ENCODE data around the gene TNRC18. TPM values are rescaled to one million over a fixed set of nuclear protein-coding genes. Genes with fewer than 3 reads are reported as not detected.
"Not testable (repeated sequence)": the region's sequence is repeated elsewhere in the genome, so short reads cannot be mapped to it uniquely, and the experiment has no call there.

TNRC18 gene
- total RNA-seq, 2 experiments from 2014 or later, result 36.0 to 43.8 TPM

DNA sequence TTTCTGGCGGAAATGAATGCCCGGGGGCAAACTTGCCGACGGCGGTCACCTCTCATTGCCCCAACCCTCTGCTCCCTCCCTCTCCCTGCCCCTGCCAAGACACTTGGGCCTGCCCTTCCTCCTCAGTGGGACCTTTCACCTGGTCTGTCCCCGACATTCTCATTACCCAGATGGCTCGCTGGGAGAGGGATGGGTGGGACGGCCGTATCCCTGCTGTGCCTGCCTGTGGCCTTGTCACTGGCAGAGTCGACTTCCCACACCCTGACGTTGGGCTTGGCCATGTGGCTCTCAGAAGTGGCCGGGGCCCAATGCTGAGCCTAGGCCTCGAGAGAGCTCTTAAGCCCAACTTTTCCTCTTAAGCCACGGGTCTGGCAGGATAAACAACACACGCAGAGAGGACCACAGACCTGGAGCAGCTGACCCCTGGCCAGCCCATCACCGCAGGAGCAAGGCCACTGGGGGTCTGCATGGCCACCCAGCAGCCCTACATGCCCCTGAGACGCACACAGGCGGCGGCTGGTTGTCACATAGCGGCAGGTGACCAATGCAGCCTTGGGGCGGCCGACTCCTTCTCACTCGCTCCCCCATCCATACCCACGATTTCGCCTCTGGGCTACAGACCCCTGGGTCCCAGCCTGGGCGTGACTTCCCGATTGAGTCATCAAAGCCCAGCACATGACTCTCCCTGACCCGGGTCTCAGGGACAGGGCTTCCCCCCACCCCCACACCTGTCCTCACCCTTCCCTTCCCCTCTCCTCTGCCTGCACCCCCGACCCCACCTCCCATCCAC is 100.8 kb downstream of the TNRC18 start:
- CTCF ChIA-PET, result no interaction called here
- intact Hi-C loops (cut with micrococcal nuclease), result no loop called here
- DNase-seq, result no peak

DNA sequence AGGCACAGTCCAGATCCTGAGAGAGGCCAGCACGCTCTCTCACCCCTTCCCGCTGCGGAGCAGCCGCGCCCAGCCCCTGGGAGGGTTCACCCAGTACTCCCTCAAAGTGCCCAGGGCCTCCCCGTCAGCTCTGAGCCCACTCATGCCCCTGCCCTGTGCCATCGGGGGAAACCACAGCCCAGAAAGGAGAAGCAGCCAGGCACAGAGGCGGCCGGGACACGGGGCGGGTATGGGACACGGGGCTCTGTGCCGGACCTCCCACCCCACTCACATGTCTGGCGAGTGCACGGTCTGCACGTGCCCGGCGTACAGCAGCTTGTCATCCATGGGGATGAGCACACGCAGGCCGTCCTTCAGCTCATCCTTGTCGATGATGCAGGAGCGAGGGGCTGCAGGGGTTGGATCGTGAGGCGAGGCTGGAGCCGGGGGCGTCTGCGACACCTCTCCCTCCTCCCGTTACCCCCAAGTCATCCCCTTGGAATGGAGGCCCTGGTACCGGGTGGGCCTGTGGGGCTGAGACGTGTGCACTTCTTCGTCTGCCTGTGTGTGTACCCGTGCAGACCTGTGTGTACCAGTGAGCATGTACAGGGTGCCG is 102.7 kb downstream of the TNRC18 start:
- Mint-ChIP-seq H3K4me1 (ENCODE audit: low read depth) (no peaks in the 10 kb centered on the region), H3K36me3 (ENCODE audit: low read depth) (peaks cover 55% of the 10 kb centered on the region), H3K4me3 (no peak overlapping the region), H3K9me3 (peaks cover 22% of the 10 kb centered on the region), H3K27ac (no peak overlapping the region), H3K27me3 (ENCODE audit: low read depth) (no peaks in the 10 kb centered on the region)
- CTCF ChIA-PET, result no interaction called here
- intact Hi-C loops (cut with micrococcal nuclease), result no loop called here
- no peak for DNase-seq

More for the DNA sequence above, 100.8 kb downstream of the TNRC18 start:
- Mint-ChIP-seq H3K27me3 (ENCODE audit: low read depth) (no peaks in the 10 kb centered on the region), H3K4me3 (no peak overlapping the region), H3K4me1 (ENCODE audit: low read depth) (no peaks in the 10 kb centered on the region), H3K27ac (no peak overlapping the region), H3K36me3 (ENCODE audit: low read depth) (peaks cover 49% of the 10 kb centered on the region), H3K9me3 (peaks cover 22% of the 10 kb centered on the region)

DNA sequence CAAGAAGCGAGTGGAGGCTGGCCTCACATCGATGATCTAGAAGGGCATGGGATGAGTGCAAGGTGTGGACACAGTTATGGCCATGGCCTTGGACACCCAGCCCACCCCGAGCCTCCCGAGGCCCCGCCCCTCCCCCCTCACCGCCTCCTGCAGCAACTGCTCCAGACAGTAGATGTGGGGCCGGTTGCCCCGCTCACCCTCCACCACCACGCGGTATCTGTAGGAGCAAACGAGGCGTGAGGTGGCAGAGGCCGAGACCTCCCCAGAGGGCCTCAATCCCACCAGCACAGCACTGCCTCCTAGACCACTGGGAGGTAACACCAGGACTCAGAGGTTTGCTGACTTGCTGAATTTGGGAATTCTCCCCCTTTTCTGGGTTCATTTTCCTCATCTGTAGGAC is 103.2 kb downstream of the TNRC18 start:
- Mint-ChIP-seq H3K9me3 (peaks cover 22% of the 10 kb centered on the region), H3K27me3 (ENCODE audit: low read depth) (no peaks in the 10 kb centered on the region), H3K4me3 (no peak overlapping the region), H3K27ac (no peak overlapping the region), H3K4me1 (ENCODE audit: low read depth) (no peaks in the 10 kb centered on the region), H3K36me3 (ENCODE audit: low read depth) (peaks cover 59% of the 10 kb centered on the region)
- no peak for DNase-seq
- intact Hi-C loops (cut with micrococcal nuclease), result no loop called here
- CTCF ChIA-PET, result no interaction called here

DNA sequence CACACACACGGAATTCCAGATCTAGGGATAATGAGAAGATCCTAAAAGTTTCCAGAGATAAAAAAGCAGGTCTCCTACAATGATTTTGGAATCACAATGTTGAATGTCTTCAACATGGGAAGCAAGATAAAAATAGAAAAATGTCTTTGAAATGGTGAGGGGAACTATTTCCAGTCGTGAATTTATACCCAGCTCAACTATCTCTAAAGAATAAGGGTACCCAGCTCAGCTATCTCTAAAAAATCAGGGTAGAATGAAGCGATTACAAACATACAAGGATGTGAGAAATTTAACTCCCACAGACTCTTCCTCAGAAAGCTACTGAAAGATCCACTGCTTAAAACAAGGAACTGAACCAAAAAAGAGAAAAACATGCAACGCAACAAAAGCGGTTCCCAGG is 105.0 kb downstream of the TNRC18 start:
- intact Hi-C loops (cut with micrococcal nuclease); H3K4me3 Mint-ChIP-seq; DNase-seq; H3K27me3 Mint-ChIP-seq (ENCODE audit: low read depth); CTCF ChIA-PET; H3K4me1 Mint-ChIP-seq (ENCODE audit: low read depth); H3K27ac Mint-ChIP-seq: not testable (repeated sequence)
- Mint-ChIP-seq H3K9me3 (peaks cover 22% of the 10 kb centered on the region), H3K36me3 (ENCODE audit: low read depth) (peaks cover 59% of the 10 kb centered on the region)

DNA sequence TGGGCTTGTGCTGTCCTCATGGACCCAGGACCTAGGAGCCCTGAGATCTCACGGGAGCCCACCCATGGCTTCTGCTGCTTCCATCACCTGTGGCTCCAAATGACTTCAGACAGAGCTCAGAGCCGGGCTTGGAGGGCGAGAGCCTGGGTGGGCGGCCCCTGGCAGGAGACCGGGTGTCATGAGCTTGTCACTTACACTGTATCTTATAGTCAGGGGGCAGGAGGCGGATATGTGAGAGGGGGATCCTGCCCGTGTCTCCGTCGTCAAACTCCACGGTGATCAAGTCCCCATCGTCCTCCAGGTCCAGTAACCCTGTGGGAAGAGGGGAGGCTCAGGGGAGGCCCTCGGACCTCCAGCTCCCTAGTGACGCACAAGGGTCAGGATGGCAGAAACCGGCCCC is 107.9 kb downstream of the TNRC18 start:
- H3K27me3 Mint-ChIP-seq (ENCODE audit: low read depth), result no peaks in the 10 kb centered on the region
- H3K36me3 Mint-ChIP-seq (ENCODE audit: low read depth), result peaks cover 52% of the 10 kb centered on the region
- no peak for DNase-seq
- no peak overlapping the region for H3K4me3 Mint-ChIP-seq
- CTCF ChIA-PET, result interaction anchor here (1.2 kb wide), 1 partner anchor 50 kb away, joined by 3 read pairs; no protein-coding TSS in a partner anchor
- H3K4me1 Mint-ChIP-seq (ENCODE audit: low read depth), result no peaks in the 10 kb centered on the region
- H3K9me3 Mint-ChIP-seq, result peaks cover 22% of the 10 kb centered on the region
- no peak overlapping the region for H3K27ac Mint-ChIP-seq
- intact Hi-C loops (cut with micrococcal nuclease), result no loop called here

DNA sequence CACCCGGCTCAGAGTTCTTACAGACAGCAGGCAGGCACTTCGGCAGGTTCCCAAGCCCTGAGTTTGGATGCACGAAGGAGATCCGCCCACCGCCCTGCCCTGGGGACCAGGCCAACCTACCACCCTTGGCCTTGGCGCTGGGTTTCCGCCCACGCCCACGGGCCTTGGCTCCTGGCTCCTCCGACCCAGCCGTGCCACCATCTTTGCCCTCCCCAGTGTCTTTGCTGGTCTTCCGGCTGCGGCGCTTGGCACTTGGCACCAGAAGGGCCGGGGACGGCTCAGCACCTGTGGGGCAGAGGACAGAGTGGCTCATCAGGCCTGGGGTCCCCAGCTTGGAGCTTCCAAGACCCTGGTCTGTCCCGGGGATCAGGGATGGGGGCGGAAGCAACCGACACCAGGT is 108.8 kb downstream of the TNRC18 start:
- intact Hi-C loops (cut with micrococcal nuclease), result no loop called here
- H3K27ac Mint-ChIP-seq, result no peak overlapping the region
- no peaks in the 10 kb centered on the region for H3K4me1 Mint-ChIP-seq (ENCODE audit: low read depth)
- H3K9me3 Mint-ChIP-seq, result peaks cover 18% of the 10 kb centered on the region
- CTCF ChIA-PET, result no interaction called here
- no peak overlapping the region for H3K4me3 Mint-ChIP-seq
- peaks cover 46% of the 10 kb centered on the region for H3K36me3 Mint-ChIP-seq (ENCODE audit: low read depth)
- no peak for DNase-seq
- no peaks in the 10 kb centered on the region for H3K27me3 Mint-ChIP-seq (ENCODE audit: low read depth)

DNA sequence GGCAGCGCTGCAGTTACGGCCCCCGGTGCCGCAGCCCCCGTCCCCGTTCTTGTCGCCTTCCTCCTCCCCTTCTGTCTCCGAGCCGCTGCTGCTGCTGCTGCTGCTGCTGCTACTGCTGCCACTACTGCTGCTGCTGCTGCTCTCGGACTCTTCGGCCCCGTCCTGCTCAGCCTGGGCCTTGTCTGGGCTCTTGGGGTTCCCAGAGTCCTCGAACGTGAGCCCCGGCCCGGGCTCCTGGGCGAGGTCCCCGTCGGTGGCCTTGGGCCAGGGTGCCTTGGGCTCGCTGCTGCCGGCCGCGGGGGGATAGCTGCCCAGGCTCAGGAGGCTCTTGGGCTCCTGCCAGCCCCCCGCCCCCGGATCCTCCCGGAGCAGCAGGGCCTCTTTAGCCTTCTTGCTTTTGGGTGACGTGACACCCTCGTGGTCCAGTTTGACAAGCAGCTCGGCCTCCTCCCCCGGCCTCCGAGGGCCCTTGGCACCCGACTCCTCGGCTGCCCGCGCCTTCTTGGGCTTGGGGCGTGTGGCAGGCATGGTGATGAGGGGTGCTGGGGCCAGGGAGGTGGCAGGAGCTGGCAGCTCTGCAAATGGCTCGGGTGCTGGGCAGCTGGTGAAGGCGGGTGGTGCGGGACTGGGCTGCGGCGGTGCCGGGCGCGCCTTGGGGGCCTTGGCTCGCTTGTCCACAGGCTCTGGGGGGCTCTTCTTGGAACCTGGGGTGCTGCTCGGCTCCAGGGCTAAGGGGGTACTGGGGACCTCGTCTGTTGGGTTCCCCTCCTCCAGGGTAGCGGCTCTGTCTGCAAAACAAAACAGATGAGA is 110.4 kb downstream of the TNRC18 start:
- H3K27me3 Mint-ChIP-seq (ENCODE audit: low read depth); H3K27ac Mint-ChIP-seq; DNase-seq; CTCF ChIA-PET; intact Hi-C loops (cut with micrococcal nuclease); H3K4me3 Mint-ChIP-seq; H3K9me3 Mint-ChIP-seq; H3K4me1 Mint-ChIP-seq (ENCODE audit: low read depth): not testable (repeated sequence)
- peaks cover 35% of the 10 kb centered on the region for H3K36me3 Mint-ChIP-seq (ENCODE audit: low read depth)

DNA sequence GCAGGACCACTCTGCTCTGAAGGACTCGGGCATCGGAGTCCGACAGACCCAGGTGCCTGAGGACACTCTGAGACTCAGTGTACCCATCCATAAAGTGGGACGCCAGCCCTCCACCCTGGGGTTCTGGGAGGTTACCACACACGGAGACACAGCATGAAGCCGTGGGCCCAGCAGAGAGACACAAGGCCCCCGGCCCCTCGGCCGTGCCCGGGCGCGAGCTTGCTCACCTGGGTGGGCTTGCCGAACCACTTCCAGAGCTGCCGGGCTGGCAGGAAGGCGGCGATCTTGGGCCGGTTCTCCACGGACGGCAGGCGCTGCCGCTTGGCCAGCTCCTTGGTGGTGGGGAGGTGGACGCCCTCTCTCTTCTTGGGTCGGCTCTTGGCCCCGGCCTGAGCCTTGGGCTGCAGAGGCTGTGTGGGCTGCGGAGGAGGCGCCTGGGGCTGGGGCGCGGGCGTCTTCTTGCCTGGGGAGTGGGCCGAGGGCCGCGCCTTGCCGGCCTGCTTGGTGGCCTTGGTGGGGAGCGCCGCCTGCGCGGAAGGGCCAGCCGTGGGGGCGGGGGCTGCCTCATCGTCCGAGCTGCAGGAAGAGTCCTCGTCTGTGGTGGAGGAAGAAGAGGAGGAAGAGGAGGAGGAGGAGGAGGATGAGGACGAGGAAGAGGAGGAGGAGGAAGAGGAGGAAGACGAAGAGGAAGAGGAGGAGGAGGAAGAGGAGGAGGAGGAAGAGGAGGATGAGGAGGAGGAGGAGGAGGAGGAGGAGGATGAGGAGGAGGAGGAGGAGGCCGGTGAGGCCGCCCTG is 111.2 kb downstream of the TNRC18 start:
- CTCF ChIA-PET; H3K27ac Mint-ChIP-seq; H3K9me3 Mint-ChIP-seq; H3K4me1 Mint-ChIP-seq (ENCODE audit: low read depth); H3K27me3 Mint-ChIP-seq (ENCODE audit: low read depth); intact Hi-C loops (cut with micrococcal nuclease); H3K4me3 Mint-ChIP-seq; DNase-seq: not testable (repeated sequence)
- H3K36me3 Mint-ChIP-seq (ENCODE audit: low read depth), result peaks cover 34% of the 10 kb centered on the region

DNA sequence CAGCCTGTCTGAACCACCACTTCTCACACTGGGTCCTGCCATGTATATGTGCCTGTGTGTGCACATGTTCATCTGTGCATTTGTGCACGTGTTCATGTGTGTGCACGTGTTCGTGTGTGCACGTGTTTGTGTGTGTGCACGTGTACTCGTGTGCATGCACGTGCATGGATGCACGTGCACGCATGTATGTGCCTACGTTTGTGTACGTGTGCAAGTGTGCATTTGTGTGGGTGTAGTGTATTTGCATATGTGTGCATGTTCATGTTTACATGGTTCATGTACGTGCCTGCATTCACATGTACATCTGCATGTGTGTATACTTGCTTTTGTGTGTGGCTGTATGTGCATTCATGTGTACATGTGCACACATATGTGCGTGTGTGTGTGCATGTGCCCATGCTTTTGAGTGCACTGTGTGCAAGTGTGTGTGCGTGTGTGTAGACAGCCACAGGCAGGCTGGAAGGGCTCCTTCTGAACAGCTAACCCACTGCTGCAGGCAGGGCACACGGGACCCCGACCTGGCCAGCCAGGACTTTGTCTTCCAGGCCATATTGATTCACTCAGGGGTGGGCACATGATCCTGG is 112.7 kb downstream of the TNRC18 start:
- no peak overlapping the region for H3K27ac Mint-ChIP-seq
- H3K4me3 Mint-ChIP-seq, result no peak overlapping the region
- no peaks in the 10 kb centered on the region for H3K9me3 Mint-ChIP-seq
- H3K4me1 Mint-ChIP-seq (ENCODE audit: low read depth), result no peaks in the 10 kb centered on the region
- CTCF ChIA-PET, result no interaction called here
- H3K36me3 Mint-ChIP-seq (ENCODE audit: low read depth), result peaks cover 26% of the 10 kb centered on the region
- no peaks in the 10 kb centered on the region for H3K27me3 Mint-ChIP-seq (ENCODE audit: low read depth)
- intact Hi-C loops (cut with micrococcal nuclease), result no loop called here
- no peak for DNase-seq

DNA sequence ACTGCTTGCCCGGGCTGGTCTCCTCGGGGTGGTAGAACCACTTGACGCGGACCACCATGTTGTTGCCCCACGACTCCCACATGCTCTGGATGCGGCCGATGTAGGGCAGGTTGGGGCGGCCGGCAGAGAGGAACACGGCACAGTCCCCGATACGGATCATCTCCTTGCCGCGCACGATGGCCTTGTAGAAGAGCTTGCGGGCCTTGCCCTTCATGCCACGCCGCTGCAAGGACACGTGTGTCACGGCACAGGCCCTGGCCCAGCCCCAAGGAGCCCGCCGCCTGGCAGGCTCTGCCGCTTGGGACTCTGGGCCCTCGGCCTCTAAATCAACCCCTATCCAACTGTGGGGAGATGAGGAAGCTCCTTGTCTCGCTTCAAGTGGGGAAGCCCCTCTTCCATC is 114.5 kb downstream of the TNRC18 start:
- H3K9me3 Mint-ChIP-seq, result no peaks in the 10 kb centered on the region
- DNase-seq, result no peak
- no peaks in the 10 kb centered on the region for H3K4me1 Mint-ChIP-seq (ENCODE audit: low read depth)
- H3K4me3 Mint-ChIP-seq, result no peak overlapping the region
- CTCF ChIA-PET, result no interaction called here
- intact Hi-C loops (cut with micrococcal nuclease), result no loop called here
- no peaks in the 10 kb centered on the region for H3K27me3 Mint-ChIP-seq (ENCODE audit: low read depth)
- no peak overlapping the region for H3K27ac Mint-ChIP-seq
- peaks cover 17% of the 10 kb centered on the region for H3K36me3 Mint-ChIP-seq (ENCODE audit: low read depth)

DNA sequence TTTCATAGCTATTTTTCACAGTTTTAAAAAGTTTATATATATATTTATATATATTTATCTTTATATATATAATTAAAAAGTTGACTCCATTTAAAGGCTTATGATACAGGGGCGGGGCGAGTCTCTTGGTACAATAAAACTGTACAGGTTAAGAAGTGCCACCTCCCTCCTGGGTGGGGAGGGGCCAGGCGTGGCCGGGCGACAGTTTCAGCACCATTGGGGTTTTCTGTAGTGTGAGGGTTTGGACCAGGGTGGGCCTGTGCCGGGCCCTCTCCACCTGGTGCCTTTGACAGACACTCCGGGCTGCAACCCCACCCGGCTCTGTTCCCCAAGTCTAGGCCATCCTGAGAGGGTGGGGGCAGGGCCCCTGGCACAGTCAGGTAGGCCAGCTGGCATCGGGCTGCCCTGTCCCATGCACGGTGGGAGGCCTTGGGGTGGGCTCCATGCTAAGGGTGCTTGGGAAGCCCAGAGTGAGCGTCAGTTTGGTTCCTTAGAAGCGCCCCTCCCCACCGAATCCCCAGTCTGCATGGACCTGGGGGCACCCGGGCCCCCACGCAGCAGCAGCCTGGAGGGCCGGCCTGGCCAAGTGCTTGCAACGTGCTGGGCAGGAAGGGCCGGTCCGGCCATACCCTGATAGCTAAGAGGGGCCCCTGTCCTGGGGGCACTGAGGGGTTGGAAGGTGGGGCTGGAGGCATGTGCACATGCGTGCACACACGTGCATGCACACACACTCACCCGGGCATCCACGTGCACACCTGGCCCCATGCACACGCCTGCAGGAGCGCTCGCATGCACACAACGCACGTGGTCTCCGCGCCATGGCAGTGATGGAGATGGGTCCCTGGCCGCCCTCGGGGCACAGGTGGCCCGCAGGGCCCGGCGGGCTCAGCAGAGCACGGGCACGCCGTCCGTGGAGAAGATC is 116.2 kb downstream of the TNRC18 start:
- H3K27me3 Mint-ChIP-seq (ENCODE audit: low read depth); H3K9me3 Mint-ChIP-seq; H3K4me3 Mint-ChIP-seq; H3K27ac Mint-ChIP-seq; intact Hi-C loops (cut with micrococcal nuclease); CTCF ChIA-PET; DNase-seq; H3K4me1 Mint-ChIP-seq (ENCODE audit: low read depth): not testable (repeated sequence)
- H3K36me3 Mint-ChIP-seq (ENCODE audit: low read depth), result peaks cover 17% of the 10 kb centered on the region
